Astrocyte (in vitro differentiated cells and primary cell): ENCODE results near the gene ZNF292. TPM values are rescaled to one million over a fixed set of nuclear protein-coding genes. Genes with fewer than 3 reads are reported as not detected.
"Not testable (repeated sequence)": the region's sequence is repeated elsewhere in the genome, so short reads cannot be mapped to it uniquely, and the experiment has no call there.

Experiments
- DNase-seq: peaks from one replicate; pipeline ENCODE4 v3.0.0-alpha.2; 2010; ENCODE audit warnings: low read depth
- FAIRE-seq: peaks from 2 replicates; lab custom pipeline; 2011; peaks lifted over from hg19 to GRCh38; lab: Jason Lieb, UNC
- H2AFZ ChIP-seq: 2 replicates; pipeline ENCODE4 v1.6.0; 2012; ENCODE audit warnings: low read depth, low read length, inconsistent platforms
- H3K27ac ChIP-seq: 2 replicates; pipeline ENCODE4 v1.5.1; 2011; ENCODE audit warnings: low read depth, low read length, inconsistent platforms
- H3K27me3 ChIP-seq: 2 replicates; pipeline ENCODE4 v1.6.0; 2011; ENCODE audit warnings: low read length, inconsistent platforms; ENCODE audit not compliant: insufficient read depth
- H3K36me3 ChIP-seq: 2 replicates; pipeline ENCODE4 v1.5.1; 2011; ENCODE audit warnings: low read length, inconsistent platforms; ENCODE audit not compliant: insufficient read depth
- H3K4me1 ChIP-seq: 2 replicates; pipeline ENCODE4 v1.5.1; 2011; ENCODE audit warnings: low read length, inconsistent platforms; ENCODE audit not compliant: insufficient read depth
- H3K4me2 ChIP-seq: 2 replicates; pipeline ENCODE4 v1.6.0; 2012; ENCODE audit warnings: low read length, inconsistent platforms
- H3K4me3 ChIP-seq: 2 replicates; pipeline ENCODE4 v1.5.1; 2011; ENCODE audit warnings: low read depth, mild to moderate bottlenecking, low read length, inconsistent platforms; ENCODE audit not compliant: insufficient read depth
- H3K79me2 ChIP-seq: 2 replicates; pipeline ENCODE4 v1.6.0; 2012; ENCODE audit warnings: mild to moderate bottlenecking, low read length, inconsistent platforms; ENCODE audit not compliant: insufficient read depth
- H3K9ac ChIP-seq: 2 replicates; pipeline ENCODE4 v1.6.0; 2012; ENCODE audit warnings: mild to moderate bottlenecking, low read length, inconsistent platforms
- H3K9me3 ChIP-seq: 2 replicates; pipeline ENCODE4 v1.5.1; 2012; ENCODE audit warnings: low read depth, mild to moderate bottlenecking, low read length, inconsistent platforms; ENCODE audit not compliant: insufficient read depth
- H4K20me1 ChIP-seq: 2 replicates; pipeline ENCODE4 v1.6.0; 2012; ENCODE audit warnings: low read length, inconsistent platforms; ENCODE audit not compliant: insufficient read depth
- H3K27ac Mint-ChIP-seq: one replicate; pipeline ENCODE4 v1.8.0; 2021; ENCODE audit warnings: mild to moderate bottlenecking, mixed read lengths; ENCODE audit not compliant: unreplicated experiment
- H3K27me3 Mint-ChIP-seq: one replicate; pipeline ENCODE4 v1.8.0; 2021; ENCODE audit warnings: low read depth, mixed read lengths; ENCODE audit not compliant: unreplicated experiment
- H3K36me3 Mint-ChIP-seq: one replicate; pipeline ENCODE4 v1.8.0; 2021; ENCODE audit warnings: low read depth, mixed read lengths; ENCODE audit not compliant: unreplicated experiment
- H3K4me1 Mint-ChIP-seq: one replicate; pipeline ENCODE4 v1.8.0; 2021; ENCODE audit warnings: low read depth, mixed read lengths; ENCODE audit not compliant: unreplicated experiment
- H3K4me3 Mint-ChIP-seq: one replicate; pipeline ENCODE4 v1.8.0; 2021; ENCODE audit warnings: mild to moderate bottlenecking, moderate library complexity, mixed read lengths; ENCODE audit not compliant: unreplicated experiment
- H3K9me3 Mint-ChIP-seq: one replicate; pipeline ENCODE4 v1.8.0; 2021; ENCODE audit warnings: mild to moderate bottlenecking, mixed read lengths; ENCODE audit not compliant: unreplicated experiment
- EZH2 ChIP-seq: IDR thresholded peaks from 2 replicates; pipeline ENCODE4 v1.6.1; 2012; ENCODE audit warnings: mild to moderate bottlenecking, low read length, inconsistent platforms; ENCODE audit not compliant: insufficient read depth
- total RNA-seq: library from RNA; stranded (reverse); gene quantifications from 2 replicates; pipeline ENCODE4 v1.2.1, GENCODE V29; 2021
- TF ChIP-seq, protein P1 (sequence below): IDR thresholded peaks from 2 replicates; pipeline ENCODE4 v1.5.1; 2011; ENCODE audit warnings: low read depth, mild to moderate bottlenecking, inconsistent platforms, low read length, moderate library complexity; ENCODE audit not compliant: insufficient read depth

ZNF292 gene
- total RNA-seq, 1 donor from 2014 or later: 31.5 TPM

DNA sequence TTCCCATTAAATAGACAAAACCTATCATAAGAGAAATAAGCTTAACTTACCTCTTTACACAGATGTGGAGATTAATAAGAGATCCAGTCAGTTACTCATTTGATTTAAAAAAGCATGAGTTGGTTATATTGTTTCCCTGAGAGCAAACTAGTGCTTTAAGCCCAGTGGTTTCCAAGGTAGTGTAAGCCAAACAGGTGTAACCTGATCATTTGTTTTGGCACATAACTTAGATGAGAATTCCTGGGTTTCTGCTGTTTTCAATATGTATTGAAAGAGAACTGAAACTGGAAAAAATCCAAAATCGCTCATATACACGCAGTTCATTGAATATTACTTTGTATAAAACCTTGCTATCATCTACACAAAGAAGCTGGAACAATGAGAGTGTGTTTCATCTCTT, 136.5 kb downstream of the ZNF292 start:
- H3K4me1 Mint-ChIP-seq: peaks cover 14% of the 10 kb centered on the region
- H3K9me3 ChIP-seq: no peaks in the 10 kb centered on the region
- no peak overlapping the region for H3K4me3 ChIP-seq
- no peaks in the 10 kb centered on the region for H3K27me3 Mint-ChIP-seq
- H3K27ac Mint-ChIP-seq: no peak overlapping the region
- no peak overlapping the region for H3K4me2 ChIP-seq
- DNase-seq (no peak), FAIRE-seq (no peak)
- no peaks in the 10 kb centered on the region for H3K9me3 Mint-ChIP-seq
- no peaks in the 10 kb centered on the region for H3K36me3 ChIP-seq
- no peaks in the 10 kb centered on the region for H3K4me1 ChIP-seq
- H2AFZ ChIP-seq: no peak overlapping the region
- H3K9ac ChIP-seq: no peak overlapping the region
- H4K20me1 ChIP-seq: no peaks in the 10 kb centered on the region
- peaks cover 6% of the 10 kb centered on the region for H3K27me3 ChIP-seq
- H3K36me3 Mint-ChIP-seq: no peaks in the 10 kb centered on the region
- H3K4me3 Mint-ChIP-seq: no peak overlapping the region
- TF ChIP-seq, protein P1, sequence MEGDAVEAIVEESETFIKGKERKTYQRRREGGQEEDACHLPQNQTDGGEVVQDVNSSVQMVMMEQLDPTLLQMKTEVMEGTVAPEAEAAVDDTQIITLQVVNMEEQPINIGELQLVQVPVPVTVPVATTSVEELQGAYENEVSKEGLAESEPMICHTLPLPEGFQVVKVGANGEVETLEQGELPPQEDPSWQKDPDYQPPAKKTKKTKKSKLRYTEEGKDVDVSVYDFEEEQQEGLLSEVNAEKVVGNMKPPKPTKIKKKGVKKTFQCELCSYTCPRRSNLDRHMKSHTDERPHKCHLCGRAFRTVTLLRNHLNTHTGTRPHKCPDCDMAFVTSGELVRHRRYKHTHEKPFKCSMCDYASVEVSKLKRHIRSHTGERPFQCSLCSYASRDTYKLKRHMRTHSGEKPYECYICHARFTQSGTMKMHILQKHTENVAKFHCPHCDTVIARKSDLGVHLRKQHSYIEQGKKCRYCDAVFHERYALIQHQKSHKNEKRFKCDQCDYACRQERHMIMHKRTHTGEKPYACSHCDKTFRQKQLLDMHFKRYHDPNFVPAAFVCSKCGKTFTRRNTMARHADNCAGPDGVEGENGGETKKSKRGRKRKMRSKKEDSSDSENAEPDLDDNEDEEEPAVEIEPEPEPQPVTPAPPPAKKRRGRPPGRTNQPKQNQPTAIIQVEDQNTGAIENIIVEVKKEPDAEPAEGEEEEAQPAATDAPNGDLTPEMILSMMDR: no peak
- no peak for TF ChIP-seq EZH2
- no peaks in the 10 kb centered on the region for H3K79me2 ChIP-seq
- H3K27ac ChIP-seq: no peak overlapping the region

DNA sequence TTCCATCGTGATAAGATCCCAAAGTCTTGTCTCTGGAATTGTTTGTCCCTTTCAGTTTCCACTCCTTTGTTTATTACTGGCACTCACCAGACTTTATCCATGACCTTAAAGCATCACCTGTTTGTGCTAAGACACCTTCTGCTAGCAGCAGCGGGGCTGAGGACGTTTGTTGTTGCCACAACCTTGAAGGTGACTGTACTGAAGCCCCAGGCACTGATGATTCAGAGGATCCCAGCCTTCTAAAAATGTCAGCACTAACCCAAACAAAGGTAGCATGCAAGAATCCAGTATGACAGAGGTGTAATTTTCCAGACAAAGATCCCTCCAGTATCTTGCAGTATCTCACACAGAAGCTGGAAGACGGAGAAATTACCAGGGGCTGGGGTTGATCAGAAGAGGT, 138.2 kb downstream of the ZNF292 start:
- no peak overlapping the region for H3K9ac ChIP-seq
- H4K20me1 ChIP-seq: no peaks in the 10 kb centered on the region
- no peak overlapping the region for H3K4me2 ChIP-seq
- H3K4me1 Mint-ChIP-seq: peaks cover 6% of the 10 kb centered on the region
- H3K9me3 ChIP-seq: no peaks in the 10 kb centered on the region
- FAIRE-seq (no peak), DNase-seq (no peak)
- H3K36me3 Mint-ChIP-seq: no peaks in the 10 kb centered on the region
- H3K9me3 Mint-ChIP-seq: no peaks in the 10 kb centered on the region
- no peak overlapping the region for H3K4me3 Mint-ChIP-seq
- H2AFZ ChIP-seq: no peak overlapping the region
- H3K27ac ChIP-seq: no peak overlapping the region
- no peak overlapping the region for H3K4me3 ChIP-seq
- H3K79me2 ChIP-seq: no peaks in the 10 kb centered on the region
- no peaks in the 10 kb centered on the region for H3K36me3 ChIP-seq
- peaks cover 6% of the 10 kb centered on the region for H3K27me3 ChIP-seq
- no peaks in the 10 kb centered on the region for H3K4me1 ChIP-seq
- no peak overlapping the region for H3K27ac Mint-ChIP-seq
- no peaks in the 10 kb centered on the region for H3K27me3 Mint-ChIP-seq
- TF ChIP-seq, protein P1: no peak
- TF ChIP-seq EZH2: no peak

DNA sequence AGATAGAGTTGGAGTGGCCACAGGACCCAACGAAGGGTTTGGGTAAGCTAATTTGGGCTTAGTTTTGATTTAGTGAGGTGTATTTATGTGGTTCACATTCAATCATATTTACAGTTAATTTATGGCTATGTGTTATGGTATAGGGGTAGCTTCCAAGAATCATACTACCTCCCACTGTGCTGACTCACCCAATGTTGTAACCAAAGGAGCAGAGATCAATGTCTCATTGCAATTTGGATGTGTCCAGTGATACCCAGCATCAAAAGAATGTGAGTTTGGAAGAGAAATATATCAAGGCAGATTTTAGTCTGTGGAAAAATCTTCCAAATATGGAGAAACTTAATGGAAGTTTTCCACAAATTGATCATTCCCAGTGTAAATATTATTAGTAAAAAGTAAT, 141.8 kb downstream of the ZNF292 start:
- Histone ChIP-seq H3K4me3 (no peak overlapping the region), H4K20me1 (no peaks in the 10 kb centered on the region), H3K79me2 (no peaks in the 10 kb centered on the region), H3K9ac (no peak overlapping the region), H3K9me3 (no peaks in the 10 kb centered on the region), H3K27ac (no peak overlapping the region), H3K36me3 (no peaks in the 10 kb centered on the region), H3K4me1 (no peaks in the 10 kb centered on the region), H3K27me3 (peaks cover 6% of the 10 kb centered on the region), H2AFZ (no peak overlapping the region), H3K4me2 (no peak overlapping the region)
- H3K9me3 Mint-ChIP-seq: peaks cover 3% of the 10 kb centered on the region
- no peaks in the 10 kb centered on the region for H3K27me3 Mint-ChIP-seq
- FAIRE-seq: no peak
- no peak for DNase-seq
- peaks cover 4% of the 10 kb centered on the region for H3K4me1 Mint-ChIP-seq
- TF ChIP-seq, protein P1: no peak
- no peak for TF ChIP-seq EZH2
- H3K36me3 Mint-ChIP-seq: no peaks in the 10 kb centered on the region
- no peak overlapping the region for H3K4me3 Mint-ChIP-seq
- H3K27ac Mint-ChIP-seq: no peak overlapping the region

DNA sequence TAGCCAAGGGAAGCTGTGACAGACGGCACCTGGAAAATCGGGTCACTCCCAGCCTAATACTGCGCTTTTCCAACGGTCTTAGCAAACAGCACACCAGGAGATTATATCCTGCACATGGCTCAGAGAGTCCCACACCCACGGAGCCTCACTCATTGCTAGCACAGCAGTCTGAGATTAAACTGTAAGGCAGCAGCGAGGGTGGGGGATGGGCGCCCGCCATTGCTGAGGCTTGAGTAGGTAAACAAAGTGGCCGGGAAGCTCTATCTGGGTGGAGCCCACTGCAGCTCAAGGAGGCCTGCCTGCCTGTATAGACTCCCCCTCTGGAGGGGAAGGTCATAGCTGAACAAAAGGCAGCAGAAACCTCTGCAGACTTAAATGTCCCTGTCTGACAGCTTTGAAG, 145.9 kb downstream of the ZNF292 start:
- H3K4me2 ChIP-seq, H3K36me3 ChIP-seq, H2AFZ ChIP-seq, H3K4me3 Mint-ChIP-seq, H3K36me3 Mint-ChIP-seq, H3K9ac ChIP-seq, H3K4me3 ChIP-seq, H3K4me1 ChIP-seq, H3K4me1 Mint-ChIP-seq, H3K27me3 Mint-ChIP-seq, H3K79me2 ChIP-seq, DNase-seq, H3K27ac ChIP-seq, H3K27me3 ChIP-seq, H3K9me3 ChIP-seq, H3K27ac Mint-ChIP-seq, H3K9me3 Mint-ChIP-seq, FAIRE-seq, H4K20me1 ChIP-seq: not testable (repeated sequence)
